GM23338 (cell line): Measurements from ENCODE around the gene RNF225. TPM values are rescaled to one million over a fixed set of nuclear protein-coding genes. Genes with fewer than 3 reads are reported as not detected.

Experiments used
- ATAC-seq: fragments of 200-7000 bp; cut with Tn5 transposase; 3 replicates; pipeline ENCODE4 v1.9.1; 2020
- DNase-seq: peaks from one replicate; pipeline ENCODE4 v3.0.0-alpha.2; 2015; ENCODE audit warnings: low spot score
- H2AFZ ChIP-seq: fragments of 200-600 bp; sonication (generic); 2 replicates; pipeline ENCODE4 v1.8.0; 2016; ENCODE audit warnings: antibody characterized with exemption, mild to moderate bottlenecking, moderate library complexity
- H3F3A ChIP-seq: fragments of 200-600 bp; sonication (generic); replicated peaks from 2 replicates; pipeline ENCODE4 v1.8.0; 2017; ENCODE audit warnings: antibody characterized with exemption, mixed run types, low read depth
- H3K27ac ChIP-seq: fragments of 200-600 bp; sonication (generic); 2 replicates; pipeline ENCODE4 v1.6.1; 2016; ENCODE audit warnings: low read depth
- H3K27me3 ChIP-seq: fragments of 200-600 bp; sonication (generic); 2 replicates; pipeline ENCODE4 v1.8.0; 2016; ENCODE audit warnings: mild to moderate bottlenecking, mixed run types, moderate library complexity; ENCODE audit not compliant: insufficient read depth
- H3K36me3 ChIP-seq: fragments of 200-600 bp; sonication (generic); 2 replicates; pipeline ENCODE4 v1.8.0; 2016; ENCODE audit warnings: mild to moderate bottlenecking; ENCODE audit not compliant: insufficient read depth
- H3K4me1 ChIP-seq: fragments of 200-600 bp; sonication (generic); 2 replicates; pipeline ENCODE4 v1.8.0; 2016; ENCODE audit warnings: mild to moderate bottlenecking, moderate library complexity; ENCODE audit not compliant: insufficient read depth
- H3K4me2 ChIP-seq: fragments of 200-600 bp; sonication (generic); 2 replicates; pipeline ENCODE4 v1.7.1; 2017; ENCODE audit warnings: mixed run types
- H3K4me3 ChIP-seq: fragments of 200-600 bp; sonication (generic); 2 replicates; pipeline ENCODE4 v1.6.1; 2016; ENCODE audit warnings: mixed run types
- H3K79me2 ChIP-seq: fragments of 200-600 bp; sonication (generic); replicated peaks from 2 replicates; pipeline ENCODE4 v1.8.0; 2017; ENCODE audit warnings: mild to moderate bottlenecking; ENCODE audit not compliant: insufficient read depth
- H3K9me2 ChIP-seq: fragments of 200-600 bp; sonication (generic); 2 replicates; pipeline ENCODE4 v1.8.0; 2017; ENCODE audit not compliant: insufficient read depth
- H4K20me1 ChIP-seq: fragments of 200-600 bp; sonication (generic); replicated peaks from 2 replicates; pipeline ENCODE4 v1.8.0; 2017; ENCODE audit warnings: mild to moderate bottlenecking; ENCODE audit not compliant: insufficient read depth
- H3K27ac Mint-ChIP-seq: 2 replicates; pipeline ENCODE4 v1.8.0; 2020; ENCODE audit warnings: inconsistent platforms, mild to moderate bottlenecking, moderate library complexity, mixed read lengths
- H3K27me3 Mint-ChIP-seq: 3 replicates; pipeline ENCODE4 v1.8.0; 2022; ENCODE audit warnings: low read depth, mild to moderate bottlenecking, moderate library complexity, mixed read lengths, inconsistent platforms; ENCODE audit not compliant: insufficient read depth, poor library complexity
- H3K36me3 Mint-ChIP-seq: 3 replicates; pipeline ENCODE4 v1.8.0; 2021; ENCODE audit warnings: low read depth, mild to moderate bottlenecking, inconsistent platforms, moderate library complexity, mixed read lengths
- H3K4me1 Mint-ChIP-seq: 3 replicates; pipeline ENCODE4 v1.8.0; 2020; ENCODE audit warnings: mild to moderate bottlenecking, inconsistent platforms, mixed read lengths
- H3K4me3 Mint-ChIP-seq: 3 replicates; pipeline ENCODE4 v1.8.0; 2021; ENCODE audit warnings: moderate library complexity, mild to moderate bottlenecking, inconsistent platforms, mixed read lengths
- H3K9me3 Mint-ChIP-seq: 3 replicates; pipeline ENCODE4 v1.8.0; 2020; ENCODE audit warnings: moderate library complexity, mild to moderate bottlenecking, inconsistent platforms, mixed read lengths
- EZH2 ChIP-seq: fragments of 200-600 bp; sonication (generic); IDR thresholded peaks from one replicate; pipeline ENCODE4 v1.8.0; 2017; ENCODE audit warnings: antibody characterized with exemption, mild to moderate bottlenecking, low read depth; ENCODE audit not compliant: unreplicated experiment
- EZH2phosphoT487 ChIP-seq: fragments of 200-600 bp; sonication (generic); IDR thresholded peaks from one replicate; pipeline ENCODE4 v1.8.1; 2018; ENCODE audit warnings: antibody characterized with exemption; ENCODE audit not compliant: unreplicated experiment
- JUNB ChIP-seq: IDR thresholded peaks from one replicate; pipeline ENCODE4 v1.6.1; 2016; ENCODE audit warnings: antibody characterized with exemption; ENCODE audit not compliant: unreplicated experiment
- NANOG ChIP-seq: IDR thresholded peaks from 2 replicates; pipeline ENCODE4 v1.6.1; 2016; ENCODE audit warnings: antibody characterized with exemption, borderline replicate concordance
- POLR2AphosphoS5 ChIP-seq: IDR thresholded peaks from 2 replicates; pipeline ENCODE4 v1.6.1; 2016; ENCODE audit warnings: antibody characterized with exemption, low read depth
- STAT1 ChIP-seq: IDR thresholded peaks from one replicate; pipeline ENCODE4 v1.6.1; 2016; ENCODE audit warnings: antibody characterized with exemption; ENCODE audit not compliant: unreplicated experiment
- ZNF114 ChIP-seq: fragments of 250-450 bp; sonication (Bioruptor Pico); IDR thresholded peaks from 2 replicates; pipeline ENCODE4 v1.5.0; 2020; ENCODE audit warnings: mild to moderate bottlenecking, moderate library complexity
- ZNF331 ChIP-seq: fragments of 250-450 bp; sonication (Bioruptor Pico); IDR thresholded peaks from 2 replicates; pipeline ENCODE4 v1.5.0; 2020; ENCODE audit warnings: low read depth, mild to moderate bottlenecking, moderate library complexity
- polyA plus RNA-seq: library from polyadenylated mRNA; unstranded; fragments of >200 nt; fragmentation: Nextera tagmentation; extraction: Ambion mirVana; gene quantifications from 2 replicates; pipeline ENCODE4 v1.2.1, GENCODE V29; 2016
- total RNA-seq: library from RNA; depleted of rRNA; stranded (reverse); fragments of >200 nt; shearing (Covaris generic); gene quantifications from 2 replicates; pipeline ENCODE4 v1.2.3, GENCODE V29; 2014
- TF ChIP-seq, protein P1 (sequence below), 2 experiments: fragments of 200-600 bp in 1 of 2; sonication (generic) in 1 of 2; conservative IDR thresholded peaks; 2 replicates each; pipeline versions ENCODE4 v1.5.1 to v1.6.1; 2016 to 2017; ENCODE audit warnings: antibody characterized with exemption in 2 of 2, low read depth in 2 of 2, mild to moderate bottlenecking in 2 of 2, moderate library complexity in 1 of 2
- TF ChIP-seq, protein P2 (sequence below): IDR thresholded peaks from 2 replicates; pipeline ENCODE4 v1.6.1; 2016; ENCODE audit warnings: antibody characterized with exemption
- TF ChIP-seq, protein P3 (sequence below): fragments of 250-450 bp; sonication (Bioruptor Pico); IDR thresholded peaks from 2 replicates; pipeline ENCODE4 v1.5.0; 2020; ENCODE audit warnings: mild to moderate bottlenecking, moderate library complexity

The RNF225 gene
- total and polyA plus RNA-seq, 2 experiments from 2014 or later, result 0.87 TPM; not detected in 1

DNA sequence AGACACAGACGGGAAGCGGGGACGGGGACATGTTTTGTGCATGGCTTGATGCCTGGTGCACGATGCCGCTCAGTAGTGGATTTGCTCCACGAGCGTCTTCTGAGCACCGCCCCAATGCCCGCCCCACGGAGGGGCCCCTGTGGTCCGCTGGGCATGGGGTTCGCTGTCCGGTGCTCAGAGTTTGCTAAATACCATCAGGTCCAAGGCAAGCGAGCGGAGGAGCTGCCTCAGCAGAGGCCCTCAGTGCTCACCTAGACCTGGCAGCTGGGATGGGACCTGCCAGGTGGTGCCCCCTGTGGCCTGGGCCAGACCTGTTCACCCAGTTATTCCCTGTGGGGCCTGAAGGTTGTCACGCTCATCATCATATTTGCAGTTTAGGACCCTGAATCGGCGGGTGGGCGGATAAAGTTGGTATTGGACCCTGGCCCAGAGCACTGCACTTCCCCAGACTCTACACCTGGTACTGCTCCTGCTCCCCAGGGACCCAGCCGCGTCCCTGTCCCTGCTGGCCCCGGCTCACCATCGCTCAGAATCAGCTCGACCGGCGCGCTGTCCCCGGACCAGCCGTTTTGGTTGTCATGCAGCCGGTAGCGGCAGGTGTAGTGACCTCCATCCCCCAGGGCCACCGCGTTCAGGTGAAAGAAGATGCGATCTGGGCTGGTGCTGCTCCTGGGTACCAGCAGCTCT, 44.4 kb upstream of the RNF225 start:
- Histone ChIP-seq H3K4me2 (no peak overlapping the region), H3K9me2 (no peaks in the 10 kb centered on the region), H2AFZ (no peak overlapping the region), H3F3A (peaks cover 10% of the 10 kb centered on the region), H4K20me1 (no peaks in the 10 kb centered on the region; the same call in 1 of the 2 replicates), H3K4me1 (no peaks in the 10 kb centered on the region; the same call in 1 of the 2 replicates), H3K27me3 (peaks cover 50% of the 10 kb centered on the region), H3K79me2 (no peaks in the 10 kb centered on the region), H3K27ac (no peak overlapping the region), H3K4me3 (no peak overlapping the region), H3K36me3 (no peaks in the 10 kb centered on the region)
- Mint-ChIP-seq H3K27ac (no peak overlapping the region), H3K36me3 (no peaks in the 10 kb centered on the region; the same call in 2 of the 3 replicates), H3K9me3 (no peaks in the 10 kb centered on the region), H3K27me3 (peaks cover 16% of the 10 kb centered on the region), H3K4me3 (no peak overlapping the region), H3K4me1 (peaks cover 3% of the 10 kb centered on the region; the same call in 2 of the 3 replicates)
- ATAC-seq (no peak), DNase-seq (no peak)
- TF ChIP-seq ZNF114 (no peak), EZH2 (no peak), EZH2phosphoT487 (no peak), JUNB (no peak), NANOG (no peak), ZNF331 (CRISPR knock-in tag) (no peak), POLR2AphosphoS5 (no peak), STAT1 (no peak)
- TF ChIP-seq, protein P1, sequence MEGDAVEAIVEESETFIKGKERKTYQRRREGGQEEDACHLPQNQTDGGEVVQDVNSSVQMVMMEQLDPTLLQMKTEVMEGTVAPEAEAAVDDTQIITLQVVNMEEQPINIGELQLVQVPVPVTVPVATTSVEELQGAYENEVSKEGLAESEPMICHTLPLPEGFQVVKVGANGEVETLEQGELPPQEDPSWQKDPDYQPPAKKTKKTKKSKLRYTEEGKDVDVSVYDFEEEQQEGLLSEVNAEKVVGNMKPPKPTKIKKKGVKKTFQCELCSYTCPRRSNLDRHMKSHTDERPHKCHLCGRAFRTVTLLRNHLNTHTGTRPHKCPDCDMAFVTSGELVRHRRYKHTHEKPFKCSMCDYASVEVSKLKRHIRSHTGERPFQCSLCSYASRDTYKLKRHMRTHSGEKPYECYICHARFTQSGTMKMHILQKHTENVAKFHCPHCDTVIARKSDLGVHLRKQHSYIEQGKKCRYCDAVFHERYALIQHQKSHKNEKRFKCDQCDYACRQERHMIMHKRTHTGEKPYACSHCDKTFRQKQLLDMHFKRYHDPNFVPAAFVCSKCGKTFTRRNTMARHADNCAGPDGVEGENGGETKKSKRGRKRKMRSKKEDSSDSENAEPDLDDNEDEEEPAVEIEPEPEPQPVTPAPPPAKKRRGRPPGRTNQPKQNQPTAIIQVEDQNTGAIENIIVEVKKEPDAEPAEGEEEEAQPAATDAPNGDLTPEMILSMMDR (conservative IDR thresholded peaks at IDR 0.05; ENCODE audit: low read depth in 2 of 2), result no peak; a peak in 1 of 4 replicates
- TF ChIP-seq, protein P2, sequence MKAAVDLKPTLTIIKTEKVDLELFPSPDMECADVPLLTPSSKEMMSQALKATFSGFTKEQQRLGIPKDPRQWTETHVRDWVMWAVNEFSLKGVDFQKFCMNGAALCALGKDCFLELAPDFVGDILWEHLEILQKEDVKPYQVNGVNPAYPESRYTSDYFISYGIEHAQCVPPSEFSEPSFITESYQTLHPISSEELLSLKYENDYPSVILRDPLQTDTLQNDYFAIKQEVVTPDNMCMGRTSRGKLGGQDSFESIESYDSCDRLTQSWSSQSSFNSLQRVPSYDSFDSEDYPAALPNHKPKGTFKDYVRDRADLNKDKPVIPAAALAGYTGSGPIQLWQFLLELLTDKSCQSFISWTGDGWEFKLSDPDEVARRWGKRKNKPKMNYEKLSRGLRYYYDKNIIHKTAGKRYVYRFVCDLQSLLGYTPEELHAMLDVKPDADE, result no peak
- TF ChIP-seq, protein P3, sequence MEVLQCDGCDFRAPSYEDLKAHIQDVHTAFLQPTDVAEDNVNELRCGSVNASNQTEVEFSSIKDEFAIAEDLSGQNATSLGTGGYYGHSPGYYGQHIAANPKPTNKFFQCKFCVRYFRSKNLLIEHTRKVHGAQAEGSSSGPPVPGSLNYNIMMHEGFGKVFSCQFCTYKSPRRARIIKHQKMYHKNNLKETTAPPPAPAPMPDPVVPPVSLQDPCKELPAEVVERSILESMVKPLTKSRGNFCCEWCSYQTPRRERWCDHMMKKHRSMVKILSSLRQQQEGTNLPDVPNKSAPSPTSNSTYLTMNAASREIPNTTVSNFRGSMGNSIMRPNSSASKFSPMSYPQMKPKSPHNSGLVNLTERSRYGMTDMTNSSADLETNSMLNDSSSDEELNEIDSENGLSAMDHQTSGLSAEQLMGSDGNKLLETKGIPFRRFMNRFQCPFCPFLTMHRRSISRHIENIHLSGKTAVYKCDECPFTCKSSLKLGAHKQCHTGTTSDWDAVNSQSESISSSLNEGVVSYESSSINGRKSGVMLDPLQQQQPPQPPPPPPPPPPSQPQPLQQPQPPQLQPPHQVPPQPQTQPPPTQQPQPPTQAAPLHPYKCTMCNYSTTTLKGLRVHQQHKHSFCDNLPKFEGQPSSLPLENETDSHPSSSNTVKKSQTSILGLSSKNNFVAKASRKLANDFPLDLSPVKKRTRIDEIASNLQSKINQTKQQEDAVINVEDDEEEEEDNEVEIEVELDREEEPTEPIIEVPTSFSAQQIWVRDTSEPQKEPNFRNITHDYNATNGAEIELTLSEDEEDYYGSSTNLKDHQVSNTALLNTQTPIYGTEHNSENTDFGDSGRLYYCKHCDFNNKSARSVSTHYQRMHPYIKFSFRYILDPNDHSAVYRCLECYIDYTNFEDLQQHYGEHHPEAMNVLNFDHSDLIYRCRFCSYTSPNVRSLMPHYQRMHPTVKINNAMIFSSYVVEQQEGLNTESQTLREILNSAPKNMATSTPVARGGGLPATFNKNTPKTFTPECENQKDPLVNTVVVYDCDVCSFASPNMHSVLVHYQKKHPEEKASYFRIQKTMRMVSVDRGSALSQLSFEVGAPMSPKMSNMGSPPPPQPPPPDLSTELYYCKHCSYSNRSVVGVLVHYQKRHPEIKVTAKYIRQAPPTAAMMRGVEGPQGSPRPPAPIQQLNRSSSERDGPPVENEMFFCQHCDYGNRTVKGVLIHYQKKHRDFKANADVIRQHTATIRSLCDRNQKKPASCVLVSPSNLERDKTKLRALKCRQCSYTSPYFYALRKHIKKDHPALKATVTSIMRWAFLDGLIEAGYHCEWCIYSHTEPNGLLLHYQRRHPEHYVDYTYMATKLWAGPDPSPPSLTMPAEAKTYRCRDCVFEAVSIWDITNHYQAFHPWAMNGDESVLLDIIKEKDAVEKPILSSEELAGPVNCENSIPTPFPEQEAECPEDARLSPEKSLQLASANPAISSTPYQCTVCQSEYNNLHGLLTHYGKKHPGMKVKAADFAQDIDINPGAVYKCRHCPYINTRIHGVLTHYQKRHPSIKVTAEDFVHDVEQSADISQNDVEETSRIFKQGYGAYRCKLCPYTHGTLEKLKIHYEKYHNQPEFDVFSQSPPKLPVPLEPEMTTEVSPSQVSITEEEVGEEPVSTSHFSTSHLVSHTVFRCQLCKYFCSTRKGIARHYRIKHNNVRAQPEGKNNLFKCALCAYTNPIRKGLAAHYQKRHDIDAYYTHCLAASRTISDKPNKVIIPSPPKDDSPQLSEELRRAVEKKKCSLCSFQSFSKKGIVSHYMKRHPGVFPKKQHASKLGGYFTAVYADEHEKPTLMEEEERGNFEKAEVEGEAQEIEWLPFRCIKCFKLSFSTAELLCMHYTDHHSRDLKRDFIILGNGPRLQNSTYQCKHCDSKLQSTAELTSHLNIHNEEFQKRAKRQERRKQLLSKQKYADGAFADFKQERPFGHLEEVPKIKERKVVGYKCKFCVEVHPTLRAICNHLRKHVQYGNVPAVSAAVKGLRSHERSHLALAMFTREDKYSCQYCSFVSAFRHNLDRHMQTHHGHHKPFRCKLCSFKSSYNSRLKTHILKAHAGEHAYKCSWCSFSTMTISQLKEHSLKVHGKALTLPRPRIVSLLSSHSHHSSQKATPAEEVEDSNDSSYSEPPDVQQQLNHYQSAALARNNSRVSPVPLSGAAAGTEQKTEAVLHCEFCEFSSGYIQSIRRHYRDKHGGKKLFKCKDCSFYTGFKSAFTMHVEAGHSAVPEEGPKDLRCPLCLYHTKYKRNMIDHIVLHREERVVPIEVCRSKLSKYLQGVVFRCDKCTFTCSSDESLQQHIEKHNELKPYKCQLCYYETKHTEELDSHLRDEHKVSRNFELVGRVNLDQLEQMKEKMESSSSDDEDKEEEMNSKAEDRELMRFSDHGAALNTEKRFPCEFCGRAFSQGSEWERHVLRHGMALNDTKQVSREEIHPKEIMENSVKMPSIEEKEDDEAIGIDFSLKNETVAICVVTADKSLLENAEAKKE, result no peak
